NCI-H2227 treated with DMSO at 0.1 percent for 48 hours (cell line): Measurements from ENCODE around the gene BCL3.
"Not testable (repeated sequence)": the region's sequence is repeated elsewhere in the genome, so short reads cannot be mapped to it uniquely, and the experiment has no call there.

Experiments used
- DNase-seq: peaks from one replicate; lab custom pipeline; 2025; lab: John Stamatoyannopoulos, UW

The BCL3 gene

DNA sequence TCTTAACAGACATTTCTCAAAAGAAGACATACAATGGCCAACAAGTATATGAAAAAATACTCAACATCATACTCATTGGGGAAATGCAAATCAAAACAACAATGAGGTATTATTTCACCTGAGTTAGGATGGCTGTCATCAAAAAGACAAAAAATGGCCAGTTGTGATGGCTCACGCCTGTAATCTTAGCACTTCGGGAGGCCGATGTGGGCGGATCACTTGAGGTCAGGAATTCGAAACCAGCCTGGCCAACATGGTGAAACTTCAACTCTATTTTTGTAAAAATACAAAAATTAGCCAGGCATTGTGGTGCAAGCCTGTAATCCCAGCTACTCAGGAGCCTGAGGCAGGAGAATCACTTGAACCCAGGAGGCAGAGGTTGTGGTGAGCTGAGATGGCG lies 27.6 kb upstream of the BCL3 start:
- no peak for DNase-seq

DNA sequence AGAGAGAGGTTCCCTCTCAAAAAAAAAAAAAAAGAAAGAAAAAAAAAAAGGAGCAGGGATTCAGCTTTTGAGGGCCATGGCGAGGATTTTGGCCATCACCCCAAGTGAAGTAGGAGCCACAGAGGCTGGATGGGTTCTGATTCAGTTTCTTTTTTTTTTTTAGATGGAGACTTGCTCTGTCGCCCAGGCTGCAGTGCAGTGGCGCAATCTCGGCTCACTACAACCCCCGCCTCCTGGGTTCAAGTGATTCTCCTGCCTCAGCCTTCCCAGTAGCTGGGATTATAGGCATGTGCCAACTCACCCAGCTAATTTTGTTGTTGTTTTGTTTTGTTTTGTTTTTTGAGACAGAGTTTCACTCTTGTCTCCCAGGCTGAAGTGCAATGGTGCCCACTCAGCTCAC lies 27.1 kb upstream of the BCL3 start:
- DNase-seq, result not testable (repeated sequence)

DNA sequence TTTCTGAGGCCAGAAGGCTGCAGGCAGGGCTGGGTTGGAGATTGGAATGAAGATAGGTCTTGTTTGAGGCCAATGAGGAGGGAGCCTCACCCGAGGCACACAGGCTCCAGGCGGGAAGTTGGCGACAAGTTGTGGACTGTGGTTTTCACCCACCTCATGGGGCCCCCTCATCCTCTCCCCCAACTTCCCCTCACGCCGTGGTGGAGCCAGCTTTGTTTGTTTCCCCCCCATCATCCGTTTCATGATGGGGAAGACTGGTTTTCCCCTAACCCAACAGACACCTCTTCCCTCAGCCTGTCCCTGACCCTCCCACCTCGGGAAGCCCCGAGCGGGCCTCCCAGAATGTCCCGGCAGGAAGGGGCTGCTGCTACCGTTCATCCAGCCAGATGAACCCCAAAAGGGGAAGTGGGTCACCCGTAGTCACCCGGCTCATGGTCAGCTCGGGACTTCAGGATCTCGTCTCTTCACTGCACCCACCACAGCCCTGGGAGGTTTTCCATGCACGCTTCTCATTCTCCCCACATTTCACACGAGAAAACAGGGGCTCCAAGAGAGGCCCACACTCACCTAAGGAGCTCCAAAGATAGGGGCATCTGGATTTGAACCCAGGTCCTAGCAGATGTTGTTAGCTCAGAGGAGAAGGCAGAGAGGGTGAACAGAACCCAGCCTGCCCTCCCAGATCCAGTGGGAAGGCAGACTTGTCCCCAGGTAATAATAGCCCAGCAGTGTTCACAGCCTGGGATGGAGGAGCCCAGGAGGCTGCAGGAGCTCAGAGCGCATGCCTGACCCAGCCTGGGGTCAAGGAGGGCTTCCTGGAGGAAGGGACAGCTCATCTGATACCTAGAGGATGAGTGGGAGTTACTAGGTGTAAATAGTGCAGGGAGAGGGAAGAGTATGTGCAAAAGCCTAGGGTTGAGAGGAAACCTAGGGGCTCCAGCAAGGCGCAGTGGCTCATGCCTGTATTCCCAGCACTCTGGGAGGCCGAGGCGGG lies 26.1 kb upstream of the BCL3 start:
- DNase-seq, result no peak

DNA sequence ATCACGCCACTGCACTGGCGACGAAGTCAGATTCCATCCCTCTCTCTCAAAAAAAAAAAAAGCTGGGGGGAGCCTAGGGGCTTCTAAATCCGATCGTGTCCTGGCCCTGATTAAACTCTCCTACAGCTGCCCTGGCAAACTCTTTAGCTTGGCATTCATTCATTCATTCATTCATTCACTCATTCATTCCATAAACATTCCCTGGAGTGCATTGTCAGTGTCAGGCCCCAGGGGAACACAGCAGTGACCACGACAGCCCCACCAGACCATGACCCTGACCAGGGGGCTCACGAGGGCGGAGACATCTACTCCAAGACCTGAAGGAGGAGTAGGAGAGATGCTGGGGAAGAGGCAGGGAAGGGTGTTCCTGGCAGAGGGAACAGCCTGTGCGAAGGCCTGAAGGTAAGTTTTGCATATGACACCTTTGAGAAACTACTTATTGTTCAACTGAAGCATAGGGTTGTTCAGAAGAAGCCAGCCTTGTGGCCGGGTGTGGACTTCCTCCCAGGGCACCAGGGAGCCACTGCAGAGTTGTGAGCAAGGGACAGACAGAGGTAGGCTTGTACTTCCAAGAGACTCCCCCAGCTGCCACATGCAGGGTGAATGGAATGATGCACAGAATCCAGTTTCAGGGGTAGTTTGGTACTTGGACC lies 25.1 kb upstream of the BCL3 start:
- no peak for DNase-seq

DNA sequence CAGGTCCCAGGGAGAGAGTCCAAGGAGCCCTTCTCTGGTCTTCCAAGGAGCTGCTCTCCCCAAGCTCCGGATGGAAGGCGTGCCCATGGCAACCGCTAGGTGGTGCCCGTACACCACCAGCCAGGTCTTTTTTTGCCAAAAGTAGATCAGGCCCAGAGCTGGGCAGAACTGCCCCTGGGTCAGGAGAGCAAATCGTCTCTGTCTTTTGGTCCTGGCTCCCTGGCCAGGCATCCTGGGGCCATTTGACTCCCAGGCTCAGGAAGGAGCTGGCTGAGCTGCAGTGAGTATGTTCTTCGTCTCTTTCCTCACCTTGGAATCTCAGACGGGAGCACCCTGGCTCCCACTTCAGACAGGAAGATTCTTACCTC lies 24.6 kb upstream of the BCL3 start:
- peak; percentile 21 for DNase-seq

DNA sequence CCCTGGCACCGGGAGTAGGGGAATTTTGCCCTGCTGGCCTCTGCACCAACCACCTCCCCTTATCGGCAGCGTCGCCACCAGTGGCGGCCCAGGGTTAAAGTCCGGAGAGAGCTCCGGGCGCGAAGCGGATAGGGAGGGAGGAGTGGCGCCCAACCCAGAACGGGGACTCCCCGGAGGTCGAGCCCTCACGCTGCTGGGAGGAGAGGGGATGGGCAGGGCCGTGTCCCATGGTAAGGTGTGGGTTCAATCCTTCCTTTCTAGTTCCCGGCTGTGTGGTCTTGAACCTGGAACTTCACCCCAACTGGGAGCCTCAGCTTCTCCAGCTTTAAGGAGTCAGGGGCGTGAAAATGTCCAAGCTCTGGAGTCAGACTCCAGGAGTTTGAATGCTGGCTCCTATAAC lies 23.3 kb upstream of the BCL3 start:
- DNase-seq, result no peak

DNA sequence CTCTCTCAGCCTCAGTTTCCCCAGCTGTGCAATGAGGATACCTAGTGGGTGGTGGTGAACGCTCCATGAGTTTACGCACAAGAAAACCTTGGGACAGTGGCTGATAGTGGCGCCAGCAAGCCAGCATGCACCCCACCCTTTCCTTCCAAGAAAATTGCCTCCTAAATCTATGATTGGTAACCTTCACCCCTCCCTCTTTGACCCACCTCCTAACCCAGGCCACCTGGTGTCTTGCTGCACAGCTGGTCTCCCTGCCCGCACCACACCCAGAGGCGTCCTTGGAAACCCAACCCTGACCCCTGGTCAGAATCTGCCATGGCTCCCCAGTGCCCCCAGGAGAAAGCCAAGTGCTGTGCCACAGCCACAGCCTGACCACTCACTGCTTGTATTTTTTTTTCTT lies 22.8 kb upstream of the BCL3 start:
- no peak for DNase-seq

DNA sequence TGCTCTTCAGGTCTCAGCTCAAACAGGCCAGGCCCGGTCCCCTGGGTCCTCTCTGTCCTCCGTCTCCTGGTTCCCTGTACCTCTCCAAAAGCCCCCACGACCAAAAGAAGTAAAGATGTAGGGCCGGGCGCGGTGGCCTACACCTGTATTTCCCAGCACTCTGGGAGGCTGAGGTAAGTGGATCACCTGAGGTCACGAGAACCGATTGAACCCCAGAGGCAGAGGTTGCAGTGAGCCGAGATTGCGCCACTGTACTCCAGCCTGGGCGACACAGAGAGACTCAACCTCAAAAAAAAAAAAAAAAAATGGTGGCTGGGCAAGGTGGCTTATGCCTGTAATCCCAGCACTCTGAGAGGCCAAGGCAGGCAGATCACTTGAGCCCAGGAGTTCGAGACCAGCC lies 22.0 kb upstream of the BCL3 start:
- DNase-seq, result no peak

DNA sequence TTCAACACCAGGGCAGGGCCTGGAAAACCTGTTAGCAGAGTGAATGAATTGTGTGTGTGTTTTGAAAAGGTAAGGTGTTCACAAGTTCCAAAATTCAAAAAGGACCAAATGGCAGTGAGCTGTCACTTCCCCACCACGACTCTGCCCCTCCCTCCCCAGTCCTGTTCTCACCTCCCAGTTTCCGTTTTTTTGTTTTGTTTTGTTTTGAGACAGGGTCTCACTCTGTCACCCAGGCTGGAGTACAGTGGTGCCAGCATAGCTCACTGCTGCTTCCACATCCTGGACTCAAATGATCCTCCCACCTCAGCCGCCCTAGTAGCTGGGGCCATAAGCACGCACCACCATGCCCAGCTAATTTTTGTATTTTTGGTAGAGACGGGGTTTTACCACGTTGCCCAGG lies 20.3 kb upstream of the BCL3 start:
- DNase-seq, result no peak

DNA sequence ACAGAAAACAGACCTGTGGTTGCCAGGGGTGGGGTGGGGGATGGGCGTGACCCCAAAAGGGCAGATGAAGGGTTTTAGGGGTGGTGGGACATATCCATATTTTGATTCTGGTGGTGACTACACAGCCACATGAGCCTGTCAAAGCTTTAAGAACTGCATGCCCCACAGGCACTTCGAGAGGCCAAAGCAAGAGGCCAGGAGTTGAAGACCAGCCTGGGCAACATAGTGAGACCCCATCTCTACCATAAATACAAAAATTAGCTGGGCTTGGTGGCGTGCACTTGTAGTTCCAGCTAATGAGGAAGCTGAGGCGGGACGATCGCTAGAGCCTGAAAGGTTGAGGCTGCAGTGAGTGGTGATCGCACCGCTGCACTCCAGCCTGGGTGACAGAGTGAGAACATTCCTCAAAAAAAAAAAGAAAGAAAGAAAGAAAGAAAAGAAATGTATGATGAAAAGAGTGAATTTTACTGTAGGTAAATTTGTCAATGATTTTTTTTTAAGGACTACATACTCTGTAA lies 18.9 kb upstream of the BCL3 start:
- DNase-seq, result no peak

DNA sequence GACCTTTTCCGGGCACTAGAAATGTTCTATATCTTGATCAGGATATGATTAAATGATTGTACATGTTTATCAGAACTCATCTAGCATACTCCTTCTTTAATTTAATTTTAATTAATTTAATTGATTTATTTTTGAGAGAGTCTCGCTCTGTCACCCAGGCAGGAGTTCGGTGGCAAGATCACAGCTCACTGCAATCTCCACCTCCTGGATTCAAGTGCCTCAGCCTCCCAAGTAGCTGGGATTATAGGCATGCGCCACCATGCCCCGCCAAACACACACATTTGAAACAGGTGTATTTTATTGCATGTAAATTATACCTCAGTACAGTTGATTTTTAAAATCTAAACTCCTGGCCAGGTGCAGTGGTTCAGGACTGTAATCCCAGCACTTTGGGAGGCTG lies 17.4 kb upstream of the BCL3 start:
- DNase-seq, result no peak

DNA sequence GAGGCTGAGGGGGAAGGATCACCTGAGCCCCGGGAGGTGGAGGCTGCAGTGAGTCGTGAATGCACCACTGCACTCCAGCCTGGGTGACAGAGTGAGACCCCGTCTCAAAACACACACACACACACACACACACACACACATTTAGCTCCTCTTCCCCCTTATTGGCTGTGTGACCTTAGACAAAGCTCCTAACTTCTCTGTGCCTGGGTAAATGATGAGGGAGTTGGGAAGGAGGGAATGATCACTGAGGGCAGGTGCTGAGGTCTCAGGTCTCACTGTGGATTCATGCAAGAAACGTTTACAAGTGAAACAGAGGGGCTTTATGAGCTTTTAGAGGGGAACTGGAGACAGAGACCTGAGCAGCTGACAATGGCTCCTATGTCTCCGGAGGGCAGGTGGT lies 16.9 kb upstream of the BCL3 start:
- no peak for DNase-seq

DNA sequence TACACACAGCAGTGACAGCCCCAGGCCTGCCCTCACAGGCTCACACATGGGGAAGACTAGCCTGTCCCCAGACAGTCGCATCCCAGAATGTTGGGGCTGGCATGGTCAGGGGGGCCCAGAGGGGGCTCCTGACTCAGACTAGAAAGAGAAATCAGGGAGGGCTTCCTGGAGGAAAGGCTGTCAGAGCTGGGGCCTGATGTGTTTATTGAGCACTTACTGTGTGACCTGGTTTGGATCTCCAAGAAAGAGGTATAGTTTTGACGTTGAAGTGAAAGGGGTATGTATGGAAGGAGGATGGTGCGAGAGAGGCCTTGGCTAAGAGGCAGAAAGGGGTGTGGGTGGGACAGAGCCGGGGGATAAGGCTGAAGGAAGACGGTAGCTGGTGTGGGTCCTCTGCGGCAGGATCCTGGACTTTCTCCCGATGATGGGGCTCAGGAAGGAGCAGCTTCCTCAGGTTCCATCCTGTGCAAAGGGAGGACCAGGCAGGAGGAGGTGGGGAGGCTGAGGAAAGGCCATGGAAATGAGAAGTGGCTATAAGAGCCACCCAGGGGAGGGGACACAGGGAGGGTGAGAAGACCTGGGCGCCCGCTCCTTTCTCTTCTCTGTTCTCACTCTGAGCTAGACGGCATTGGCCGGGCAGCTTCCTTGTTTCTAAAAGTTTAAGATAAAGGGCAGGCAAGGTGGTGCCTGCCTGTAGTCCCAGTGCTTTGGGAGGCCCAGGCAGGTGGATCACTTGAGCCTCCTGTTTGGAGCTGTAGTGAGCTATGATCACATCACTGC lies 16.1 kb upstream of the BCL3 start:
- no peak for DNase-seq

DNA sequence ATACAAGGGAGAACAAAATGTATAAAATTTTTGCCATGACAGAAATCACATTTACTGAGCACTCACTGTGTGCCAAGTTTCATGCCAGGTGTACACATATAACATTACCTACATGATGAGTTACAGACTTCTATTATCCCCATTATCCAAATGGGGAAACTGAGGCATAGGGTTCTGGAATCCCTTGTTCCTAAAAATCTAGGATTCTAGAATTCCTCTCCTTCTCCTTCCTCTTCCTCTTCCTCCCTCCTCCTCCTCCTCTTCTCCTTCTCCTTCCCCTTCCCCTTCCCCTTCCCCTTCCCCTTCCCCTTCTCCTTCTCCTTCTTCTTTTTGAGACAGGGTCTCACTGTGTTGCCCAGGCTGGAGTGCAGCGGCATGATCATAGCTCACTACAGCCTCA lies 14.2 kb upstream of the BCL3 start:
- no peak for DNase-seq

DNA sequence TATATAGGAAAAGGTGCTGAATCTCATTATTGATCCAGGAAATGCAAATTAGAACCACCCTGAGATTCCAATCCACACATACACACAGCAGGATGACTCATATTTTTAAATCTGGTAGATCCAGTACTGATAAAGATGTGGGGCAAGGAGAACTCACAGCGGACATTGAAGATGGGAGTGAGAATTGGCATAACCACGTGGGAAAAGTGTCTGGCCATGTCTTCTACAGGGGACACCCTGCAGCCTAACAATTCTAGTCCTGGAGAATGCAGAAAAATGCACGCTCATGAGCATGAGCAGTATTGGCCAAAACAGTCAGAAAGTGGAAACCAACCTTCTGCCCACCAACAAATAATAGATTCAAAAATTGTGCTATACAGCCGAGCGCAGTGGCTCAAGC lies 13.5 kb upstream of the BCL3 start:
- DNase-seq, result no peak

DNA sequence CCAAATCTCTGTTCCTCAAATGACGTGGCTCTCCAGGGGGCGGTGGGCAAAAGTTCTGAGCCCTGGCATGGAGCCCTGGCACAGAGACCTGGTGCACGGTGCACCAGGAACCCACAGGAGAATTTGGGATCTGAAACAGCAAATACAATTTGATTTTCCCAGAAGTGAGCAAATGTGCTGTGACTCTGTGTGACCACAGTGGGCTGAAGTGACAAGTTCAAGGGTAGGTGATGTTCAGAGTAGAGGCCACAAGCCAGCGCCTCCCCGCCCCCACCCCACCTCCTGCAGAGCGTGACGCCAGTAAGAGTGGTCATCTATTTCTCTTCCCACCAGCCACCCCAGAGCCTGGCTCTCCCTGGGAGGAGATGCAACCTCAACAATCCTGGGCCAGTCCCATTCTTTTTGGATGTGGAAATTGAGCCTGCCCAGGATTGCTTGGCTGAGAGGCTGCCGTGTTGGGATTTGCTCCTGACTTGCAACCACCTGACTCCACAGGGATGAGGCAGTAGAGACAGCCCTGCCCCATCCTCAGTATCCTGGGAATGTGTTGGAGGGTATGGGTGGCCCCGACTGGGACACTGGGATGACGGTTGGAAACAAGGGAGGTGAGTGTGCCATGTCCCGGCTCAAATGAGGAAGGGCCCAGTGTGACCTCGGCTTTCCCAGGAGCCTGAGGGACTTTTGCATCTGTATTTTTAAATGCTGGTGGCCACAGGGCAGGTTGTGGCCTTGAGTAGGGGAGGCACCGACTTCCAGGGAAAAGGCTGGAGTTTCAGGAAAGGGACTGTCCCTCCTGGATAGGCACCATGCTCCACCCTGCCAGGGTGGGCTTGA lies 11.1 kb upstream of the BCL3 start:
- no peak for DNase-seq

DNA sequence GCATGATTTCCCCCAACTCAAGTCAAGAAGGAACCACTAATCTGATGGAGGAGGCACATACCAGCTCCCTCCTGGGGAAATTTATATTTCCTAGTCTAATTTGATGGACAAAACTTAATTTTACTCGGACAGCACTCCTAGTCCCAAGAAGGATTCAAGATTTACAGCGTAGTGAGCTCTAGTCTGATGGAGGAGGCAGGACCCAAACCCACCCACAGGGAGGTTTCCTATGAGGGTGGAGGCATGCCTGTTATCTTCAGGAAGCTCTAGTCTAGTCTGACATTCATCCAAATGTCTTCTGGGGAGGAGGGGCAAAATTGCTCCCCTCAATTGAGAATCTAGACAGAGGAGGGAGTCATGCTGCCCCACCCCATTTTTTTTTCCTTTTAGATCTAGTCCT lies 10.4 kb upstream of the BCL3 start:
- no peak for DNase-seq

DNA sequence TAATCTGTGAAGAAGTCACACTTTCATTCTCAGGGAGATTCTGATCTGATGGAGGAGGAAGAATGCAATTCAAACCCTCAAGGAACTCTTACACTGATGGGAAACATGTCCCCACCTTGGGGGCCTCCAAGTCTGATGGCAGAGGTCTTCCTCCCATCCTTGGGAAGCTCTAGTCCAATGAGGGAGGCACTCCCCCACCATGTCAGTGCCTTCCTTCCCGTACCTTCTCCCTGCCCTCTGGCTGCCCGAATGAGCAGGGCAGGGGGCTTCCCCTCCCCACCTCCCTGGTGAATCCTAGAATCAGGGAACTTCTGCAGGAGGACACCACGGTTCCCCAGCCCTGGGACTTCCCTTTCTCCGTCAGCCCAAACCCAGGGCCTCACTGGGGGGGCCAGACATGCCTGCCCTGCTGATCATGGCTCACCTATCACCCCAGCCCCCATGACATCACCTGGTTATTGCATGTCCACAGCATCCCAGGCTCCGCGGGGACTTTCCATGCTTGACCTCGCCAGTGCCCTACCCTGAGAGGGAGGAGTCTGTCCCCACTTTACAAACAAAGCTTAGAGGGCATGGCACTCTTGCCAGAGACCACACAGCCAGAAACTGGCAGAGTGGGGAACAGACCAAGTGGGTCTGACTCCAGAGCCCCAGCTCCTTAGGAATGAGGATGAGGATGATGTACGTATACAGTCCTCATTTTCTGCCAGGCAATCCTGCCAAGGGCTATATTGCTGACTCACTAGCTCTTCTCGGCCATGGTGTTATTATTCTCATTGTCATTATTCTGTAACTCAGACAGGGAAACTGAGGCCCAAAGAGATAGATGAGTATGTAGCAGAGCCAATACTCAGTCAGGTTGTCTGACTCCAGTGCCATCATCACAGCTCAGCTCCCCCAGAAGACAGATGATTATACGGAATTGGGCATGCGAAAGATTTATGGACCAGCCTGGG lies 9.6 kb upstream of the BCL3 start:
- no peak for DNase-seq

DNA sequence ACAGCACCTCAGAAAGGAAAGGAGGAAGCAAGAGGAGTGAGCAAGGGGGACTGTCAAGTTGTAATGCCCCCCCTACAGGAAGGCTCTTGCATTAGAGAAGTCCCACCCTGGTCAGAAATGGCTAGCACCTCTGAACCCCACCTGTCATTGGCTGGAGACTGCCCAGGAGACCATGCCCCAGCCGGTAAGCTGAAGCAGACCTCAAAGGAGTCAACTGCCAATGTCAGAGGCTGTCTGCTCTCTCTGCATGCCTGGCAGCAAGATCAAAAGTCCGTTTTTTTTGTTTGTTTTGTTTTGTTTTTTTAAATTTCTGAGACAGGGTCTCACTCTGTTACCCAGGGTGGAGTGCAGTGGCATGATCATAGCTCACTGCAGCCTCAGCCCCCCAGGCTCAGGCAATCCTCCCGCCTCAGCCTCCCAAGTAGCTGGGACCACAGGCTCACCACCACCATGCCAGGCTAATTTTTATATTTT lies 8.1 kb upstream of the BCL3 start:
- no peak for DNase-seq

DNA sequence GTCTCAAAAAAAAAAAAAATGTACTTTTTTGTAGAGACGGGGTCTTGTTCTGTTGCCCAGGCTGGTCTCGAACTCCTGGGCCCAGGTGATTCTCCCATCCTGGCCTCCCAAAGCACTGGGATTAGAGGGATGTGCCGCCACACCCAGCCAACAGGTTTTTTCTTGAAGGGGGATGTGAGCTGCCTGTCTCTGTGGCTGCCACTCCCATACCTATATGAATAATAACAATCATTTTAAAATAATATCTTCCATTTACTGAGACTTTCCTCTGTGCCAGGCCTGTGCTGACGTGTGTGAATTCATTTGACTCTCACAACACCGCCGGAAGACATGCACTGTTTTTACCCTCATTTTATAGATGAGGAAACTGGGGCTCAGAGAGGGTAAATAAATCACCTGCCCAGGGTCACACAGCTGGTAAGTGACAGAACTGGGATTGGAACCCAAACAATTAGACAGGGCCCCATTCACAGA lies 7.2 kb upstream of the BCL3 start:
- DNase-seq, result no peak
